Aorta (tissue), 5 donors: ENCODE data around the gene MYO1D. TPM values are rescaled to one million over a fixed set of nuclear protein-coding genes. Genes with fewer than 3 reads are reported as not detected.
"Not testable (repeated sequence)": the region's sequence is repeated elsewhere in the genome, so short reads cannot be mapped to it uniquely, and the experiment has no call there.

Source experiments
- ATAC-seq: fragments of 200-7000 bp; cut with Tn5 transposase; one replicate; pipeline ENCODE4 v1.9.1; 2022; ENCODE audit warnings: moderate library complexity; ENCODE audit not compliant: low FRiP score
- DNase-seq, 2 donors: peaks; one replicate each; pipeline ENCODE4 v3.0.0-alpha.2; 2020
- H3K27ac ChIP-seq, 2 donors: one replicate each; pipeline ENCODE4 v1.5.1; 2013; ENCODE audit warnings: low read length in 2 of 2, mild to moderate bottlenecking in 2 of 2, moderate library complexity in 2 of 2, control low read depth in 1 of 2, inconsistent platforms in 1 of 2, low read depth in 1 of 2
- H3K27me3 ChIP-seq, 2 donors: one replicate each; pipeline ENCODE4 v1.6.1; 2013; ENCODE audit warnings: control low read depth in 1 of 2, low read length in 1 of 2, mild to moderate bottlenecking in 1 of 2, moderate library complexity in 1 of 2; ENCODE audit not compliant: insufficient read depth in 2 of 2, control insufficient read depth in 1 of 2
- H3K36me3 ChIP-seq, 2 donors: one replicate each; pipeline ENCODE4 v1.6.1; 2013; ENCODE audit warnings: control low read depth in 1 of 2, low read length in 1 of 2, mild to moderate bottlenecking in 1 of 2; ENCODE audit not compliant: insufficient read depth in 2 of 2, control insufficient read depth in 1 of 2
- H3K4me1 ChIP-seq, 2 donors: one replicate each; pipeline ENCODE4 v1.6.1; 2013; ENCODE audit warnings: low read length in 2 of 2, control low read depth in 1 of 2, mild to moderate bottlenecking in 1 of 2, moderate library complexity in 1 of 2; ENCODE audit not compliant: insufficient read depth in 2 of 2, control insufficient read depth in 1 of 2
- H3K4me3 ChIP-seq, 2 donors: one replicate each; pipeline ENCODE4 v1.5.1; 2013; ENCODE audit warnings: low read length in 2 of 2, control low read depth in 1 of 2, mild to moderate bottlenecking in 1 of 2
- H3K9me3 ChIP-seq: one replicate; pipeline ENCODE4 v1.6.1; 2013; ENCODE audit warnings: mild to moderate bottlenecking, low read length; ENCODE audit not compliant: control insufficient read depth
- WGBS, 2 donors: extraction: QIAGEN DNeasy Blood & Tissue Kit; methylation state at CpG; one replicate each; pipeline ENCODE4 v1.1.7; 2013; 5-methylcytosine and 5-hydroxymethylcytosine counted together
- intact Hi-C, 2 donors: fragments of 100-400 bp; cut with DNase I; formaldehyde crosslinking; loops; one replicate each; pipeline versions ENCODE4 v1.14.2 to v1.15.0; 2022
- polyA plus RNA-seq, 2 donors: library from polyadenylated mRNA; stranded (reverse); fragments of 200-250 nt; gene quantifications; one replicate each; pipeline ENCODE4 v1.2.3, GENCODE V29; 2013
- total RNA-seq, 2 donors: library from RNA; stranded (reverse); fragmentation: NEBNext Ultra II Directional; extraction: Animal tissue kit (Norgen Biotek cat#: 25700); gene quantifications; one replicate each; pipeline ENCODE4 v1.2.1, GENCODE V29; 2021
- donor health status: healthy with polysubstance abuse.
- donor health status: Bipolar disorder and iron deficiency.
- donor health status: DM: no; HTN: no; CAD: no.
- donor health status: DM: no; HTN: no; CAD: no.
- donor health status: DM: yes; HTN: yes; CAD: no.

The MYO1D gene
- total and polyA plus RNA-seq, 4 donors: 62.5 to 358 (median 164) TPM

DNA sequence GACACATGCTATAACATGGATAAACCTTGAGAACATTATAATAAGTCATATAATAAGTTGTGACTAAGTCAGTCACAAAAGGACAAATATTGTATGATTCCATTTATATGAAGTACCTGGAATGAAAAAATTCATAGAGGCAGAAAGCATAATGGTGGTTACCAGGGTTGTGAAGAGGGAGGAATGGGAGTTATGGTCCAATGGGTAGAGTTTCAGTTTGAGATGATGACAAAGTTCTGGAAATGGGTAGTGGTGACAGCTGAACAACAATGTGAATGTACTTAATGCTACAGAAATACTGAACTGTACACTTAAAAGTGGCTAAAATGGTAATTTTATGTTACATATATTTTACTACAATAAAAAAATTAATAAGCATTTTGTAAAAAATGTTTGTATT lies 49.7 kb downstream of the MYO1D start:
- ATAC-seq (no peak), DNase-seq (no peak)
- Histone ChIP-seq H3K9me3 (no peaks in the 10 kb centered on the region), H3K4me1 (peaks cover 8 to 13% of the 10 kb centered on the region in 2 donors), H3K36me3 (no peaks in the 10 kb centered on the region), H3K4me3 (no peak overlapping the region), H3K27me3 (no peaks in the 10 kb centered on the region), H3K27ac (no peak overlapping the region)
- intact Hi-C loops: loop anchor here (5.0 to 10.0 kb wide), 2 partner anchors 45 to 1428 kb away; partner anchors contain the start of gene CCL2 (in 1 of the 2)

DNA sequence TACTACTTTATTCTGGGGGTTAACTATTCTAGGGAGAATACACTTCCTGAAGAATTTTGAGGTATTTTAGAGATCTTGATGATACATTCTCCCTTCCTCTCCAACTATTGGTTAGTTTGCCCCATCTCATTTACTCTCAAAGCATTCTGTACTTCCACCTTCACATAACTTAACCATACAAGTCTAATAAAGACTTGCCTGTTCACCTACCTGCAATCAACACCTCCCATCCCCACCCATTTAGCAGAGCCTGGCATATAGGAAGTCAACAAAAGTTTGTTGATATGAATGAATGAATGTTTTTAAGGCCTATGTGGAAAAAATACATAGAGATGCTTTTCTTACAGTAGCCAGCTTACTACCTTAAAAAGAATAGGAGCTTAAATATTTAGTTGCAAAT lies 50.8 kb downstream of the MYO1D start:
- Histone ChIP-seq H3K36me3 (no peaks in the 10 kb centered on the region), H3K4me3 (no peak overlapping the region), H3K27me3 (no peaks in the 10 kb centered on the region), H3K27ac (peak overlapping the region in 1 of 2 donors; percentile 51), H3K9me3 (no peaks in the 10 kb centered on the region), H3K4me1 (peaks cover 6 to 13% of the 10 kb centered on the region in 2 donors)
- intact Hi-C loops: loop anchor here (5.0 to 10.0 kb wide), 2 partner anchors 46 to 1429 kb away; partner anchors contain the start of gene CCL2 (in 1 of the 2)
- ATAC-seq: no peak
- no peak for DNase-seq

DNA sequence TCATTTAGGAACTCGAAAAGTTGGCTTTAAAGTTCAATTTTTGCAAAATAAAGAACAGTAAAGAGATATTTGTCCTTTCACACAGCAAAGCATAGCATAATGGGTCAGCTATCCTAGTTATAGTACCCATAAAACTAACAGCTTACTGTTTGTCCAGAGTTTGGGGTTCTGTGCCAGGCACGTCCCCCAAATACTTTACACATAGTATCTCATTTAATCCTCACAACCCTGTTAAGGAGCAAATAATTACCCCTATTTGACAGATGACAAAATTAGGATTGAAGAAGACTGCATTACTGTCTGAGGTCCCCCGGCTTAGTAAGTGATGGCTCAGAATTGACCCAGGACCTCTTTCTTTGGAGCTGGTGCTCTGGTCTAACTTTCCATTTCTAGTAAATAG lies 52.6 kb downstream of the MYO1D start:
- WGBS, 2 donors: 94 to 97% methylated on average over 3 of the region's 3 CpGs
- no peak overlapping the region for H3K4me3 ChIP-seq
- no peaks in the 10 kb centered on the region for H3K36me3 ChIP-seq
- peaks cover 5 to 10% of the 10 kb centered on the region in 2 donors for H3K4me1 ChIP-seq
- no peaks in the 10 kb centered on the region for H3K27me3 ChIP-seq
- DNase-seq: no peak
- no peaks in the 10 kb centered on the region for H3K9me3 ChIP-seq
- peak overlapping the region; percentile 57 to 62 for H3K27ac ChIP-seq
- intact Hi-C loops: loop anchor here in 1 of 2 donors (2.0 to 10.0 kb wide), 2 partner anchors 44 to 1430 kb away; partner anchors contain the start of gene CCL2
- no peak for ATAC-seq

DNA sequence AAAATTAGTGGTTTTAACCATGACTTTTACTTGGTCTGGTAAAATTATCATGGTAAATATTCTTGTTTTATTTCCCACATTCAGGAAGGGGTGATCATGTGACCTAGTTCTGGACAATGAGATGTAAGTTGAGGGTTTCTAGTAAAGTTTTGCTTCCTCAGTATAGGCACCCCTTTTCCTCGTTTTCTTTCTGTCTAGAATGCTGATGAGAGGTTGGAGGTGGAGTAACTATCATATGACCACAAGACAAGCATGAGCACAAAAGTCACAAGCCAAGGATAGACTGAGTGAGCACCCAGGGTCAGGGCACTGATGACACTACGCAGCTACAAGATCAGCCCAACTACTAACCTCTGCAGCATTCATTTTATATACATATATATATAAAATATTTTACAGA lies 53.9 kb downstream of the MYO1D start:
- ATAC-seq (peak; percentile 47), DNase-seq (no peak)
- Histone ChIP-seq H3K27ac (peak overlapping the region; percentile 74 to 88), H3K4me1 (peaks cover 2 to 7% of the 10 kb centered on the region in 2 donors), H3K36me3 (no peaks in the 10 kb centered on the region), H3K9me3 (no peaks in the 10 kb centered on the region), H3K4me3 (peak overlapping the region in 1 of 2 donors; percentile 26), H3K27me3 (no peaks in the 10 kb centered on the region)
- 32 to 40% methylated on average over 2 of the region's 2 CpGs for WGBS, 2 donors
- intact Hi-C loops: loop anchor here in 1 of 2 donors (10.0 kb wide), 1 partner anchor 1432 kb away; the partner anchor contains the start of gene CCL2

DNA sequence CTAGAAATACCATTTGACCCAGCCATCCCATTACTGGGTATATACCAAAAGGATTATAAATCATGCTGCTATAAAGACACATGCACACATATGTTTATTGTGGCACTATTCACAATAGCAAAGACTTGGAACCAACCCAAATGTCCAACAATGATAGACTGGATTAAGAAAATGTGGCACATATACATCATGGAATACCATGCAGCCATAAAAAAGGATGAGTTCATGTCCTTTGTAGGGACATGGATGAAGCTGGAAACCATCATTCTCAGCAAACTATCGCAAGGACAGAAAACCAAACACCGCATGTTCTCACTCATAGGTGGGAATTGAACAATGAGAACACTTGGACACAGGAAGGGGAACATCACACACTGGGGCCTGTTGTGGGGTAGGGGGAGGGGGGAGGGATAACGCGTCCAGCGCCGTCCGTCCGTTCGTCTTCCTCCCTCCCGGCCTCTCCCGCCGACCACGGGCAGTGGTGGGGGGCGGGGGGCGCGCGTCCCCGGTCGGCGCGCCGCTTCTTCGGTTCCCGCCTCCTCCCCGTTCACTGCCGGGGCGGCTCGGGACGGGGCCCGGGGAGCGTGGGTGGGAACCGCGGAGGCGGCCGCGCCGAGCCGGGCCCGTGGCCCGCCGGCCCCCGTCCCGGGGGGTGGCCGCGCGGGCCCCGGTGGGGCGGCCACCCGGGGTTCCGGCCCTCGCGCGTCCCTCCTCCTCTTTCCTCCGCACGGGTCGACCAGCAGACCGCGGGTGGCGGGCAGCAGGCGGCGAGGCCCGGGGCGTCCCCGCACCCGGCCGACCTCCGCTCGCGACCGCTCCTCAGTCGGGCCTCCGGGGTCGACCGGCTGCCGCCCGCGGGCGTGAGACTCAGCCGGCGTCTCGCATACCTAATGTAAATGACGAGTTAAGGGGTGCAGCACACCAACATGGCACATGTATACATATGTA lies 54.7 kb downstream of the MYO1D start:
- not testable (repeated sequence) for H3K9me3 ChIP-seq, H3K27me3 ChIP-seq, H3K4me1 ChIP-seq, H3K36me3 ChIP-seq, ATAC-seq
- H3K27ac ChIP-seq: peak overlapping the region; percentile 80 to 89
- WGBS, 2 donors: 10 to 21% methylated on average over 65 to 80 of the region's 82 CpGs
- peak overlapping the region; percentile 59 to 72 for H3K4me3 ChIP-seq
- DNase-seq: peak; percentile 52 to 80
- intact Hi-C loops: loop anchor here in 1 of 2 donors (10.0 kb wide), 1 partner anchor 1433 kb away; the partner anchor contains the start of gene CCL2

DNA sequence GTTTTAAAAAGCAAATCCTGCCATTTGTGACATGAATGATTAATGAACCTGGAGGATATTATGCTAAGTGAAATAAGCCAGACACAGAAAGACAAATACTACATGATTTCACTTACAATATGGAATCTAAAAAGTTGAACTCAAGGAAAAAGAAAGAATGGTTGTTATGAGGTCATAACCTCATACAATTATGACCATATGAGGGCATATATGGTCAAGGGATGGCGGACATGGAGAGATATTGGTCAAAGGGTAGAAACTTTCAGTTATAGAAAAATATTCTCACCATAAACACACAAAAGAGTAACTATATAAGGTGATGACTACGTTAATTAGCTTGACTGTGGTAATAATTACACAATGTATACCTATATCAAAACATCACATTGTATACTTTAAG lies 56.5 kb downstream of the MYO1D start:
- Histone ChIP-seq H3K27ac (no peak overlapping the region), H3K27me3 (no peaks in the 10 kb centered on the region), H3K4me3 (no peak overlapping the region), H3K36me3 (no peaks in the 10 kb centered on the region), H3K4me1 (peaks cover 3 to 5% of the 10 kb centered on the region in 2 donors), H3K9me3 (no peaks in the 10 kb centered on the region)
- intact Hi-C loops: loop anchor here in 1 of 2 donors (10.0 kb wide), 1 partner anchor 1434 kb away; the partner anchor contains the start of gene CCL2
- DNase-seq (no peak), ATAC-seq (no peak)
- 98% methylated on average over 2 of the region's 2 CpGs for WGBS, 2 donors

DNA sequence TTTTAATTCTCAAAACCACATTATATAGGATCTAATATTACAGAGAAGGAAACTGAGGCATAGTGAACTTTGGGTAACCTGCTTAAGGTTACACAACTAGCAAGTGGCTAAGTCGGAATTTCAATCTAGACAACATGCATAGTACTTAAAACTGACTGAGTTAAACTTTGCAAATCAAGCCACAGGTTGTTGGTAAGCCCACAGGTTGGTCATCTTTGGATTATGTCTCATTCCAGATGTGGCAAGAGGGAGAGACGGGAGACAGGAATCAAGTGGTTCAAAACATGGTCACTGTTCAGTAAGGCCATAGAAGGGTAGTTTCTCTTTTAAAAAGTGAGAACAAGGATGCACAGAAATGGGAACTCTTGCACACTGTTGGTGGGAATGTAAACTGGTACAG lies 57.1 kb downstream of the MYO1D start:
- no peak for DNase-seq
- no peak for ATAC-seq
- H3K27ac ChIP-seq: peak overlapping the region; percentile 76 to 88

DNA sequence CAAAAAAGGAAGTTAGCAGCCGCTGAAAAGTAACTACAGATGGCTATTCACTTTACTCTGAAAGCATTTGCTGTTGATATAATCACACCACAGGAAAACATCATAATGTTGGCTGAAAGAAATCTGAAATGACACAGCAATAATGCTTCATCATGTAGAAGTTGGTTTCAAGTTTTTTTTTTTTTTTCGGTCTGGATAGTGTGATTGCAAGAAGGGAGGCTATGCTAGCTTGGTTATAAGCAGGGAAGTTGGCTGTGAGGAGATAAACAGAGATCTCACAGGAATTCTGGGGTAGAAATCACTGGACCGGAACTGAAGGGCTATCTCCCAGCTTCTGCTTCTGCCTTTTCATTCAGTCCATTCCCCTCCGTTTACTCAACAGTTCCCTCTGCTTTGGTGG lies 57.9 kb downstream of the MYO1D start:
- H3K27me3 ChIP-seq: no peaks in the 10 kb centered on the region
- intact Hi-C loops: loop anchor here in 1 of 2 donors (5.0 kb wide), 1 partner anchor 58 kb away; the partner anchor contains the start of gene MYO1D
- peaks cover 4 to 5% of the 10 kb centered on the region in 2 donors for H3K4me1 ChIP-seq
- WGBS, 2 donors: 2 to 5% methylated on average over 4 of the region's 4 CpGs
- DNase-seq (no peak), ATAC-seq (peak; percentile 62)
- H3K9me3 ChIP-seq: no peaks in the 10 kb centered on the region
- no peaks in the 10 kb centered on the region for H3K36me3 ChIP-seq
- peak overlapping the region; percentile 36 to 80 for H3K27ac ChIP-seq
- peak overlapping the region in 1 of 2 donors; percentile 26 for H3K4me3 ChIP-seq

More for the DNA sequence above, 57.1 kb downstream of the MYO1D start:
- Histone ChIP-seq H3K4me3 (no peak overlapping the region), H3K4me1 (peaks cover 4 to 5% of the 10 kb centered on the region in 2 donors), H3K36me3 (no peaks in the 10 kb centered on the region), H3K27me3 (no peaks in the 10 kb centered on the region), H3K9me3 (no peaks in the 10 kb centered on the region)
- intact Hi-C loops: loop anchor here in 1 of 2 donors (5.0 to 10.0 kb wide), 2 partner anchors 58 to 1435 kb away; partner anchors contain the start of genes CCL2 and MYO1D
- whole genome bisulfite sequencing, 2 donors: 87 to 88% methylated on average over 2 of the region's 2 CpGs
